HG03095 (cell line): ENCODE results near the gene PRPF6.

Experiments
- ATAC-seq: cut with Tn5 transposase; IDR thresholded peaks from one replicate; pipeline ENCODE4 v1.9.1; 2021; ENCODE audit warnings: moderate library complexity; ENCODE audit not compliant: unreplicated experiment

The PRPF6 gene

DNA sequence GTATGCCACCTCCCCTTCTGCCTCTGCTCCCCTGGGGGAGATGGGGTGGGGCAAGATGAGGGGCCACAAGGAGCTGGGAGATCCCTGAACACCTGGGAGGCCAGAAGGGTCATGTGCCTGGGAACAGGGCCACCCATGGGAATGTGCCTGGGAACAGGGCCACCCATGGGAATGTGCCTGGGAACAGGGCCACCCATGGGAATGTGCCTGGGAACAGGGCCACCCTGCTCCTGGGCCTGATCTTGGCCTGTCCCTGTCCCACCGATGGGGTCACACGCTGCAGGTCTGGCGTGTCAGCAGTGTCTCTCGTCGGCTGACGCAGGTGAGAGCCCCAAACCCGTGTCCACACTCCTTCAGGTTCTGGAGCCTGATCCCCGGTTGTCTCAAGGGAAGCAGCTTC lies 94.0 kb downstream of the PRPF6 start:
- no peak for ATAC-seq

DNA sequence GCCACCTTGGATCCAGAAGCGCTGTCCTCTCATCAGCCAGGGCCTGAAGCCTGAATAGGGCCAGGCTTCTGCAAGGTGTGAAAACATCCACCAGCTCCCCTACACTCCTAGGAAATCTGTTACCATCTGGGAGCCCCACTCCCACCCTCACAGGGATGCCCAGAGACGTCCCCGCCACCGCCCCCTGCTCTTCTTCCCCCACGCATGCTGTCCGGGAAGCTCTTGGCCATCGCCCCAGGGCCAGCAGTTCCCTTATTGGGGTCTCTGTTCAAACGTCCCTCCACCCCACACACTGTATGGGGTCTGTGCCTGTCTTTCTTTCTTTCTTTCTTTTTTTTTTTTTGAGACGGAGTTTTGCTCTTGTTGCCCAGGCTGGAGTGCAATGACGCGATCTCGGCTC lies 94.6 kb downstream of the PRPF6 start:
- no peak for ATAC-seq

DNA sequence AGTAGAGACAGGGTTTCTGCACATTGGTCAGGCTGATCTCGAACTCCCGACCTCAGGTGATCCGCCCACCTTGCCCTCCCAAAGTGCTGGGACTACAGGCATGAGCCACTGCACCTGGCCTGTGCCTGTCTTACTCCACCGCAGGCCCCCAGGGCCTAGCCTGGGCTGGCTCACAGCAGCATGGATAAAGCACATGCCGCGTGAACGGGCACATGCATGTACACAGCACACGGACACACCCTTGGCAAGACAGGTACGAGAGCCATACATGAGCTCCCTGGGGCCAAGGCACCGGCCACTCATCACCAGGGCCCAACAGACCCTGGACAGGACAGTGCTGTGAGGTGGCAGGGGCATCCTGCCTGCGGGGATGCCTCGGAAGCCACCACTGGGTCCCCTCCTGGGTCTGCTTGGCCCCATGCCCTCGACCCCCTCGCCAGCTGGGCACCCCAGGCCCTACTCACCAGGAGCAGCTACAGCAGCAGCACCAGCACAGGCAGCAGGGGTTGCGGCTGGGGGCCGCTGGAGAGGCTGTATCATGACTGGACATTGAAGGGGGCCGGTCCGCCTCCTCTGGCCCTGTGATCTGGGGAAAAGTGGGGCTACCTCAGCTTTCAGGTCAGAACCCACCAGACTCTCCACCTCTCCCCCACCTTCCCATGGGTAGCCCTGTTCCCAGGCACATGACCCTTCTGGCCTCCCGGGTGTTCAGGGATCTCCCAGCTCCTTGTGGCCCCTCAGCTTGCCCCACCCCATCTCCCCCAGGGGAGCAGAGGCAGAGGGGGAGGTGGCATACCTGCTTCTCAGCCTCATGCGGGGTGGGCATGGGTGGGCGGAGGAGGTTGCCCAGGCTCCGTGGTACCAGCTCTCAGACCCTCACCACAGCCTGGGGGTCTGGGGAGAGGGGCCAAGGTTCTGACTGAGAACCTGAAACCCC lies 95.4 kb downstream of the PRPF6 start:
- no peak for ATAC-seq

DNA sequence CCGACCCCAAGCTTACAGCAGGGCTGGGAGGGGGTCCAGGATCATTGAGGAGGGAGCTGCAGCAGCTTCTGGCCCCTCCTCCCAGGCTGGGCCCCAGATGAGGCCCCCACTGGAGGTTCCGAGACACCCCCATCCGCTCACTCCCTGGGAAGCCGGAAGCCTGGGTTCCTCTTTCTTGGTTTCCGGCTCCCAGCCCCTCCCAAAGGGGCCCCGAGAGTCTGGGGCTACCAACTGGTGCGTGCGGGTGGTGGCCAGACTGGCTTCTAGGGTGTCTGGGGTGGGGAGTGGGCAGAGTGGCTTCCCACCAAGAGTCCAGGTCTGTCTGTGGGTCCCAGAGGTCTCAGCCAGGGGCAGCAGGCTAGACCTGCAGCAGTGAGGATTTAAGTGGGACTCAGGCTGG lies 96.2 kb downstream of the PRPF6 start:
- ATAC-seq: no peak

DNA sequence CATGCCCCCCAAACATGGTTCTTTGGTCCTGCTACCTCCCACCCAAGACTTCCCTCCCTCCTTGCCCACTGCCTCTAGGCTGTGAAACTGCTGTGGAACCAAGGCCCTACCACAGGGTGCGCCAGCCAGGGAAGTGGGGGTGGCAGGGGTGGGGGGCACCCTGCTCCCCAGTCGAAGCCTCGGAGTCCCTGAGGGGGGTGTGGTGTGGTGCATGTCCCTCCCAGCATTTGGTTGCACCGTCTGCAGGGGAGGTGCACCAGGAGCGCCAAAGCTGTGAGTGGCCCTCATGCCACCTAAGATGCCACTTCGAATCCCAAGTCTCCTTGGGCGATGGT lies 96.6 kb downstream of the PRPF6 start:
- no peak for ATAC-seq

DNA sequence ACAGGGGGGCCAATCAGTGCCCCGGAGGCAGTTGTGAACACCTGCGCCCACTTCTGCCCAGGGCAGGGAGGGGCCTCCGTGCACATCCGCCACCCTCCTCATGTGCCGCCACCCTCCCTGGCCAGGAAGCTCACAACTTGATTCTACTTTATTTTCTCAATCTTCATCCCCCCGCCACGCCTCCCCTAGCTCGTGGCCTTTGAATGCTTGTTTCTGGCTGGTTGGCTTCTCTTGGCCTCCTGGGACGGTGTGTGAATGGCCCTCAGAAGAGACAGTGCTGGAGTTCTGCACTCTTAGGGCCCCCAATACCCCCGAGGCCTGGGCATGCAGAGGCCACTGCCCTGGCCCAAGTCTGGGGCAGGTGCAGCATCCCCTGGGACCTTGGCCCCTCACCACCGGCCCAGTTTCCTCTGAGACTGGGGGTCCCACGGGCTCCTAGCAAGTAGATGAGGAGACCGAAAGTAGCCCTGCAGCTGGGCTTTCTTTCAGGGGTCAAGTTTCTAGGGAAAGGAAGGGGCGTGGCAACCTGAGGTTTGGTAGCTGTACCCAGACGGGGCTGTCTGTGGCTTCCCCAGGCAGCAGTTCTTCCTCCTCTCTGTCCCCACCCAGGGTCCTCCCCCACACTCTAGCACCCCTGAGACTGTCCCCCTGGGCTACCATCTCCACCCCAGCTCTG lies 97.1 kb downstream of the PRPF6 start:
- ATAC-seq: no peak

DNA sequence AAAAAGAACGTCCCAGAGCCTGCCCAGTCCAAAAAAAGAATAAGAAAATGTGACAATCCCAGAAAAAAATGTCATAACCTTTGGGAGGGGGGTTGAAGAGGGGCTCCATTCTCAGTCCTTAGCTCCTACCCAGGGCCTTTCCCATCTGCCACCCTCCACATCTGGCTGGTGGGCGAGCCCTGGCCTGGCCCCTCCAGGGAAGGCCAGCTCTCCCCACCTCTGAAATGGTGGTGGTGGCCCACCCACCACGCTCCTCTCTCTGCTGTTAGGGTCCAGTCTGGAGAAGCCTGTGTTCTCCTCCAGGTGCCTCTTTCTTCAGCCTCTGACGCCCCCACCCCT lies 98.0 kb downstream of the PRPF6 start:
- ATAC-seq: no peak

DNA sequence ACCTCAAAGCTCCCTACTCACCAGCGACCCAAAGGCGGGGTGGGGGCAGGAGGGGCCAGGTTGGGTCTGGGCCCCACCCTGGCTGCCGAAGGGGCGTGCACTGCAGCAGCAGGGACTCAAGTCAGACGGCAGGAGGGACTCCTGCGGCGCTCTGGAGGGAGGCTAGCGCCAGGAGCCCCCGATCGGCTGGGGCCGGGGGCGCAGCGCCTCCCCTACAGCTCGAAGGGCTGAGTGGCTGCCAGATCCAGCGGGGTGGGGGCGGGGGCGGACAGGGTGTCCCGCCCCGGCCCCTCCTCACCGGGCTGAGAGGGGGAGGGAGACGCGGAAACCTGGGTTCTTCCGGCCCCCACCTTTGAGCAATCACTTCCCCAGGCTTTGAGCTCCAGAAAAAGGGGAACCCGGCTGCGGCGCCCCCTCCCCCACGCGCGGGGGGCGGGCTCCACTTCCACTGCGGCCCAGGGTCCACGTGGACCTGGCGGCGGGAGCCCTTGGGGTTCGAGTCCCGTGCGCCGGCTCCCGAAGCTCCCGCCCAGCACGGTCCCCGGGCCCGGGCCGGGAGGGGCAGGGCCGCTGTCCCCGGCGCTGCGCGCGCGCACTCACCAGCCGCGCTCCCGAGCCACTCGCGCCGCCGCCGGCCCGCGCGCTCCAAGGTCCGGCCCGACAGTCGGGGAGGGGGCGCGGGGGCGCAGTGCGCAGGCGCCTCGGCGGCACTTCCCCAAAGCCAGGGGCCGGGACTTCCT lies 98.5 kb downstream of the PRPF6 start, which contains the start of gene RGS19:
Gene RGS19 (minus strand): TSS at position 246 of the 740 bp plus-strand sequence. CDS start 2,632 bp downstream, outside the sequence.
- no peak for ATAC-seq

DNA sequence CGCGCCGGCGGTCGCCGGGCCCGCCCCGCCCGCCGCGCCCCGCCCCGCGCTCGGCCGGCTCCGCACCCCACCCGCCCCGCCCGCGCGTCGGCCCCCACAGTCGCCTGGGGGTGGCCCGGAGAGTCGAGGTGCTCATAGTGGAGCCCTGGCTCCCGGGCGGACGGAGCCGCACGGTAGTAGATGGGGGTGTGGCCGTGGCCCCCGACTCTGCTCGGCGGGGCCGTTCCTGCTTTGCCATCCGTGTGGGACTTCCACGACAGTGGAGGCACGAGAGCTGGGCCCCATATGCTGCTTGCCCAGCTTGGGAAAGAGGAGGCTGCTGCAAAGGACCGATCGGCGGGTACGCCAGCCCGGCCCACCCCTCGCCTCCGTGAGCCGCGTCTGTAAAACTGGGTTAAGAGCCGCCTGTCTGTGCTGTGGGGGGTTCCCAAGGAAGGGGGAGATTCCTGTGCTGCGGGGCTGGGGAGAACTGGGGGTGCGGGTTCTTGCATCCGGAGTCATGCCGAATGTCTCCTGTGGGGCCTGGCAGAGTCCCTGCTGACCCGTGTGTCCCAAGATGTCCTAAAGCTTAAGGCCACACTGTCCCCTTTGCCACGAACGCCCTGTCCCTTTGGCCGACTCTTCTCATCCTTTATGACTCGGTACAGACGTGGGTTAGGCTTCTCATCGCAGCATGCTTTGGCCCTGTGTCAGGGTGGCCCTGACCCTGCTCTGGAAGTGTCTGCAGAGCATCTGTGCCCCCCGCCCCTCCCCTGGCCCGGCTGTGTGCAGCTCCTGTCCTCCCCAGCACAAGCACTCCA lies 99.3 kb downstream of the PRPF6 start, which contains the start of gene OPRL1:
Gene OPRL1 (plus strand): TSS at position 70 of the 800 bp plus-strand sequence. CDS start 12,639 bp downstream, outside the sequence.
- ATAC-seq: no peak

DNA sequence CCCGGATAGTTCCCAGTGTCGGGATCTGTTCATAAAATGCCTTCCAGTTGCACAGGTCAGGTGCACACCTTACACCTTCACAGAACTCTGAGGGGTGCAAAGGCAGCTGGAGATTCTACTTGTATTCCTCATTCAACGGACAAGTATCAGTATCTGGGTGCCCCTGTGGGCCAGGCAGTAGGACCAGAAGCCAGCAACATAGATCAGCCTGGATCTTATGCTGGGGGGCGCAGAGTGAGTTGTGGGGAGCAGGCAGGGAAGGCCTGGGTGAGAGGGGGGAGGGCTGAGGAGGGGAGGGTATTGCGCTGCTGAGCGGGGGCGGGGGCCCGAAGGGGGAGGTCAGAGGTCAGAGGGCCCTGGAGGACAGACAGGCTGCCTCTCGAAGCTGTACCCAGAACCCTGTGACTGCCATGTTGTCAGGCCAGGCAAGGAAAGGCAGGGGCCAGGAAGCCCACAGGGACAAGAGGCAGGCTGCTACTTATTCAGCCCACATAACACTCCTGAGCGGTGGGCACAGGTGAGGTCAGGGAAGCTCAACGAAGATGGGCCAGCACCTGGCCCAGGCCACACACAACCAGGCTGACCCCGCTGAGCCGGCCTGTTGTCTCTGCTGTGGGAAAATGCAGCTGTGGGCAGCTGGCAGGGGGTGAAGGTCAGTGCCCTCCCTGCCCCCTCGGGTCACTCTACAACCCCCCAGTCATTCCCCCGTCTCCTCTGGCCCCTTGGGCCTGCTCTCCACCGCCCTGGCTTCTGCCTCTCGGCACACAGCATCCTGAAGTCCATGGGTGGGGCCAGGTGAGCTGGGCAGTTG lies 100.1 kb downstream of the PRPF6 start:
- ATAC-seq: no peak

DNA sequence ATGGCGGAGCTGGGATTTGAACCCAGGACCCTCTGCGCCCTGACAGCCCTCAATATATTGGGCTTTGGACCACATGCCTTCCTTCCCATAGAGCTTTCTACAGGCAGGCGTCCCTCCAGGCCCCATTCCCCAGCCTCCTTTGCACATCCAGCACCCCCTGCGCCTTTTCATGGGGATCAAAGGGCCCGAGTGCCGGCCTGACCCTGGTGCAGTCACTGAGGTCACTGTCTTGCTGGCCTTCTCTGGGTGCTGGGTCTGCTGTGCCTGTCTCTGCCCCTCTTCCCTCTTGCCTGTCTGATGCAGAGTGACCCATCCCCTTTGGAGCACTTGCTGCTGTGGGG lies 100.7 kb downstream of the PRPF6 start:
- no peak for ATAC-seq

DNA sequence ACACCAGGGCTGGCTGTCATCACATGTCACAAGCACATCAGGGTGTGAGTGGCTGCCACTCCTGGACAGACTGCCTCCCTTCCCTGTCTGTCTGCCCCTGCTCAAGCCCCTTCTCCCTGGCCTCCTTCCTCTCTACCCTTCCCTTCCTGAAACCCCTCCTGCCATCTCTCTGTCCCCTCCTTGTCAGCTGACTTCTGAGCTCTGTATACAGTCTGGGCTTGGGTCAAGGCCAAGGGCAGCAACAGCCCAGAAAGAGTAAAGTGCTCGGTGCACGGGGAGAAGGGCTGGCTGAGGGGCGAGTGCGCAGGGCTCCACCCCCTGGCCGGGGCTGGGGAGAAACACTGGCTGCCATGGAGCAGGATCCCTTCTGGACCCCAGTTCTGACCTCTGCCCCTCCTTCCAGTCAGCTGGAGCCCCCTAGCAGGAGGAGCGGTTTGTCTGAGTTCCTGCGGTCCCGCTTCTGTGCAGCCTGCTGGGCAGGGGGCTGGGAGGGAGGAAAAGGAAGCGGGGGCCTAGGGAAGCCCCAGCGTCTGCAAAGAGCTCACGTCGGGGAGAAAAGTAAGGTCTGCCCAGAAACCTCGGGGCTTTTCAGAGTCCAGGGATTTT lies 101.3 kb downstream of the PRPF6 start:
- no peak for ATAC-seq
